Loucy (cell line): ENCODE data around the gene KLHL3.

ENCODE experiments used
- EZH2phosphoT487 ChIP-seq: fragments of 200-600 bp; IDR thresholded peaks from 2 replicates; pipeline ENCODE4 v1.6.1; 2018; ENCODE audit warnings: antibody characterized with exemption, mild to moderate bottlenecking, moderate library complexity, borderline replicate concordance
- TF ChIP-seq, protein P1 (sequence below): fragments of 200-600 bp; sonication (generic); conservative IDR thresholded peaks from 2 replicates; pipeline ENCODE4 v1.5.1; 2014; ENCODE audit warnings: mild to moderate bottlenecking, antibody characterized with exemption, low read length

DNA sequence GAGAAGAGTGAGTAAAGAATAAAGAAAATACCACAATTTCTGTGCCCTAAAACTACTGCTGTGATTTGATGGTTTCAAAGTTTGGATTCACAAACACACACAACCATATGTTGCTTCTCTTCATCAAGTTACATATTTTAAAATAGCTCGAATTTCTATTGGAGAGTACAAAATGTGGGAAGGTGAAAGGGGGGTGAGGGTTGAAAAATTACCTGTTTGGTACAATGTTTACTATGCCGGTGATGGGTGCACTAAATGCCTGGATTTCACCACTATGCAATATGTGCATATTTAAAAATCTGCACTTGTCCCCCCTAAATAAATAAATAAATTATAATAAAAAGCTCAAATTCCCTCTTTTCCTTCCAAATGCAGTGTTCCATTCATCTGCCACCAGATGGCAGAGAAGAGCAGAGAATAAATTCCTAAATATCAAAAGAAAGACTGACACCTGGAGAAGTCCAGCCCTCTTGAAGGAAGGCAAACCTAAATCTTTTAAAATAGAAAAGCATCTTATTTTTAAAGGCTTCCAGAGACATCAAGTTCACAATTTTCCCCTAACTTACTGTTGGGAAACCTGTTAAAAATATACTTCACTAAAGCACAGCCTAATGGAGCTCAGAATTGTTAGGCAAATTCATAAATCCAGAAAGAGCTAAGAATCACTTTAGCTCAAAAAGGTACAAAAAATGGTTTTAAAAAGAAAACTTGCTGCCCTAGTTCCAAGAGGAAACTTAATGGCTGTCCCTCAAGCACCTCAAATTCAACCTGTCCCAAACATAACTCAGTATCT lies 43.1 kb upstream of the KLHL3 start:
- TF ChIP-seq, protein P1, sequence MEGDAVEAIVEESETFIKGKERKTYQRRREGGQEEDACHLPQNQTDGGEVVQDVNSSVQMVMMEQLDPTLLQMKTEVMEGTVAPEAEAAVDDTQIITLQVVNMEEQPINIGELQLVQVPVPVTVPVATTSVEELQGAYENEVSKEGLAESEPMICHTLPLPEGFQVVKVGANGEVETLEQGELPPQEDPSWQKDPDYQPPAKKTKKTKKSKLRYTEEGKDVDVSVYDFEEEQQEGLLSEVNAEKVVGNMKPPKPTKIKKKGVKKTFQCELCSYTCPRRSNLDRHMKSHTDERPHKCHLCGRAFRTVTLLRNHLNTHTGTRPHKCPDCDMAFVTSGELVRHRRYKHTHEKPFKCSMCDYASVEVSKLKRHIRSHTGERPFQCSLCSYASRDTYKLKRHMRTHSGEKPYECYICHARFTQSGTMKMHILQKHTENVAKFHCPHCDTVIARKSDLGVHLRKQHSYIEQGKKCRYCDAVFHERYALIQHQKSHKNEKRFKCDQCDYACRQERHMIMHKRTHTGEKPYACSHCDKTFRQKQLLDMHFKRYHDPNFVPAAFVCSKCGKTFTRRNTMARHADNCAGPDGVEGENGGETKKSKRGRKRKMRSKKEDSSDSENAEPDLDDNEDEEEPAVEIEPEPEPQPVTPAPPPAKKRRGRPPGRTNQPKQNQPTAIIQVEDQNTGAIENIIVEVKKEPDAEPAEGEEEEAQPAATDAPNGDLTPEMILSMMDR, result peak; percentile 71
- TF ChIP-seq EZH2phosphoT487, result no peak
